Spleen (tissue), 7 donors: ENCODE measurements around the gene MCEMP1.

Experiments used
- POLR2A ChIP-seq, 3 donors: fragments of 450-650 bp; IDR thresholded peaks; one replicate each; pipeline ENCODE4 v1.5.1; 2017; ENCODE audit warnings: antibody characterized with exemption in 3 of 3, mild to moderate bottlenecking in 1 of 3
- POLR2AphosphoS5 ChIP-seq, 3 donors: sonication (generic); formaldehyde crosslinking; IDR thresholded peaks; one replicate each; pipeline ENCODE4 v1.5.1; 2017; ENCODE audit warnings: antibody characterized with exemption in 3 of 3
- TF ChIP-seq, protein P1 (sequence below), 11 experiments: fragments of 200-600 bp in 7 of 11; fragments of 450-650 bp in 4 of 11; sonication (generic) in 4 of 11; IDR thresholded peaks in 8 of 11; conservative IDR thresholded peaks in 3 of 11; 1 replicate in 7 of 11; 2 replicates in 4 of 11; pipeline versions ENCODE4 v1.4.0 to v1.8.0; 2016 to 2021; ENCODE audit warnings: antibody characterized with exemption in 11 of 11, inconsistent platforms in 4 of 11, mild to moderate bottlenecking in 1 of 11
- donor health status: DM: no; HTN: no; CAD: no; lungs with moderate emphysema.
- donor health status: DM: no; HTN: no; CAD: no.
- donor health status: DM: no; HTN: no; CAD: no.

DNA sequence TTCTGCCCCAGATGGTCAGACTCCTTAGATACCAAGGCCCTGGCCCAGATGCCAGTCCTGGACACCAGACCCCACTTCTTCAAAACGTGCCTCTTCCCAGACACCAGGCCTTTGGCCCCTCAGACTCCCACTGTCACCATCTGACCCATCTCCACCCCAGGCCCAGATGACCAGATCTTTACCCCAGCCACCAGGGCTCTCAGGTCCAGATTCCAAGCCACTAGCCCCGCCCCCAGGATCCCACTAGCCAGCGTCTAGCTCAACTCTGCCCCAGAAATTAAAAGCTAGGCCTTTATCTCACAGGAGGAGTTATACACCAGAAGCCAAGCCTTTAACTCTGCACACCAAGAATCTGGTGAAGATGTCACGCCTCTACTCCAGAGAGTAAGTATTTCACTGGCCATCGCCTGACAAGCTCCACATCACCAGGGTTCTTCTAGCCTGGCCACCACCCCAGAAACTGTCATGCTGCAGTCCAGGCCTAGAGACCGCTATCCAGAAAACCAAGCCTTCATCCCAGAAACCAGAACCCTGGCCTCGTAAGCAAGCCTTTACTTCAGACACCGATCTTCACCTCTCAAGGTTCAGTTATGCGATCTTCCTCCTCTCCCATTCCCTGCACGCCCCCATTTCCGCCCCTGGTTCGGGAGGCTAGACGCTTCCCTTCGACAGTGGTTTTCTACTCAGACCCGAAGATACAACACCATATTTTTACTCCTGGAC is 48.1 kb upstream of the MCEMP1 start:
- TF ChIP-seq, protein P1, sequence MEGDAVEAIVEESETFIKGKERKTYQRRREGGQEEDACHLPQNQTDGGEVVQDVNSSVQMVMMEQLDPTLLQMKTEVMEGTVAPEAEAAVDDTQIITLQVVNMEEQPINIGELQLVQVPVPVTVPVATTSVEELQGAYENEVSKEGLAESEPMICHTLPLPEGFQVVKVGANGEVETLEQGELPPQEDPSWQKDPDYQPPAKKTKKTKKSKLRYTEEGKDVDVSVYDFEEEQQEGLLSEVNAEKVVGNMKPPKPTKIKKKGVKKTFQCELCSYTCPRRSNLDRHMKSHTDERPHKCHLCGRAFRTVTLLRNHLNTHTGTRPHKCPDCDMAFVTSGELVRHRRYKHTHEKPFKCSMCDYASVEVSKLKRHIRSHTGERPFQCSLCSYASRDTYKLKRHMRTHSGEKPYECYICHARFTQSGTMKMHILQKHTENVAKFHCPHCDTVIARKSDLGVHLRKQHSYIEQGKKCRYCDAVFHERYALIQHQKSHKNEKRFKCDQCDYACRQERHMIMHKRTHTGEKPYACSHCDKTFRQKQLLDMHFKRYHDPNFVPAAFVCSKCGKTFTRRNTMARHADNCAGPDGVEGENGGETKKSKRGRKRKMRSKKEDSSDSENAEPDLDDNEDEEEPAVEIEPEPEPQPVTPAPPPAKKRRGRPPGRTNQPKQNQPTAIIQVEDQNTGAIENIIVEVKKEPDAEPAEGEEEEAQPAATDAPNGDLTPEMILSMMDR (IDR thresholded peaks at IDR 0.05 in 8 of 11, conservative IDR thresholded peaks at IDR 0.05 in 3 of 11) = no peak
- TF ChIP-seq POLR2AphosphoS5 (IDR thresholded peaks at IDR 0.05) (no peak), POLR2A (IDR thresholded peaks at IDR 0.05) (no peak)
